Right ventricle myocardium inferior (tissue), 1 donor: ENCODE results near the gene BNIPL. TPM values are rescaled to one million over a fixed set of nuclear protein-coding genes. Genes with fewer than 3 reads are reported as not detected.

Experiments
- ATAC-seq: fragments of 200-7000 bp; cut with Tn5 transposase; one replicate; pipeline ENCODE4 v1.9.1; 2020; ENCODE audit warnings: mild to moderate bottlenecking, moderate library complexity
- DNase-seq: peaks from one replicate; pipeline ENCODE4 v3.0.0; 2021; ENCODE audit errors: missing footprints
- intact Hi-C: fragments of 100-400 bp; cut with DNase I; formaldehyde crosslinking; loops from one replicate; pipeline ENCODE4 v1.11.0; 2022
- total RNA-seq: library from RNA; stranded (reverse); fragmentation: NEBNext Ultra II Directional; extraction: Animal tissue kit (Norgen Biotek cat#: 25700); gene quantifications from one replicate; pipeline ENCODE4 v1.2.1, GENCODE V29; 2021
- donor health status: DM: no; HTN: yes; CAD: no; lungs with severe emphysema.

The BNIPL gene
- total RNA-seq, 1 donor from 2014 or later, result 0.30 TPM

DNA sequence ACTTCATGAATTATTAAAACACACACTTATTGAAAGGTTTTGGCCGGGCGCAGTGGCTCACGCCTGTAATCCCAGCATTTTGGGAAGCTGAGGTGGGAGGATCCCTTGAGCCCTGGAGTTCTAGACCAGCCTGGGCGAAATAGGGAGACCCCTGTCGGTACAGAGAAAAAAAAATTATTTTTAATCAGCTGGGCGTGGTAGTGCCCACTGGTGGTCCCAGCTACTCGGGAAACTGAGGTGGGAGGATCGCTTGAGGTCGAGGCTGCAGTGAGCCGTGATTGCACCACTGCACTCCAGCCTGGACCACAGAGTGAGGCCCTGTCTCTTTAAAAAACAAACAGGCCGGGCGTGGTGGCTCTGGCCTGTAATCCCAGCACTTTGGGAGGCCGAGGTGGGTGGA lies 35.8 kb downstream of the BNIPL start:
- intact Hi-C loops, result no loop called here

DNA sequence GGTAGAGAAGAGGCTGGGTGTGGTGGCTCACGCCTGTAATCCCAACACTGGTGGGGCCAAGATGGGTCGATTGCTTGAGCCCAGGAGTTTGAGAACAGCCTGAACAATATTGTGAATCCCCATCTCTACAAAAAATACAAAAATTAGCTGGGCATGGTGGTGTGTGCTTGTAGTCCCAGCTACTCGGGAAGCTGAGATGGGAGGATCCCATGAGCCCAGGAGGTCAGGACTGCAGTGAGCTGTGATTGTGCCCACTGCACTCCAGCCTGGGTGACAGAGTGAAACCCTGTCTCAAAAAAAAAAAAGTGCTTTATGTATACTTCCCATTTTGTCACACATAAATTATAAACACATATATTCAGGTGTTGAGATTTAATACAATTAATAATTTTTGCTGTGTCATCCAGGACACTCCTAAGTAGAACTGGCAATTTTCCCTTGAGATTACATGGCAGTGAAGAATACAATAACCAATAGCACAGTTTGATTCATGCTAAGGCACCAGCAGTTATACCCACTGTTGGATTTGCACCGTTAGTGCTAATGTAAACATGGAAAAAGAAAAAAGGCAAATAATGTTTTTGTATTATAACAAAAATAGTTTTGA lies 49.7 kb downstream of the BNIPL start:
- ATAC-seq (no peak), DNase-seq (no peak)
- intact Hi-C loops, result no loop called here

More for the DNA sequence above, 35.8 kb downstream of the BNIPL start:
- no peak for DNase-seq
- no peak for ATAC-seq

Other genes with a start within 250 kb of the BNIPL start
- 6.2 TPM for gene CTSK, start 228.3 kb upstream of the BNIPL start, total RNA-seq
- gene ARNT, start 160.0 kb upstream of the BNIPL start, total RNA-seq, result 28.9 TPM
- gene CTXND2, start 149.4 kb upstream of the BNIPL start, total RNA-seq, result not detected
- gene SETDB1, start 110.2 kb upstream of the BNIPL start, total RNA-seq, result 16.2 TPM
- 92.6 TPM for gene CERS2, start 61.8 kb upstream of the BNIPL start, total RNA-seq
- gene ANXA9, start 54.3 kb upstream of the BNIPL start, total RNA-seq, result not detected
- gene MINDY1, start 29.7 kb upstream of the BNIPL start, total RNA-seq, result 38.5 TPM
- gene PRUNE1, start 28.1 kb upstream of the BNIPL start, total RNA-seq, result 42.1 TPM
- gene C1orf56, start 11.2 kb downstream of the BNIPL start, total RNA-seq, result 6.6 TPM
- 28.0 TPM for gene CDC42SE1, start 23.0 kb downstream of the BNIPL start, total RNA-seq
- 4.9 TPM for gene MLLT11, start 23.8 kb downstream of the BNIPL start, total RNA-seq
- gene GABPB2, start 34.2 kb downstream of the BNIPL start, total RNA-seq, result 8.4 TPM
- gene SEMA6C, start 110.0 kb downstream of the BNIPL start, total RNA-seq, result 57.6 TPM
- 2.6 TPM for gene TNFAIP8L2, start 120.1 kb downstream of the BNIPL start, total RNA-seq
- 12.3 TPM for gene LYSMD1, start 129.3 kb downstream of the BNIPL start, total RNA-seq
- gene SCNM1, start 129.6 kb downstream of the BNIPL start, total RNA-seq, result 16.6 TPM
- not detected for gene TMOD4, start 139.4 kb downstream of the BNIPL start, total RNA-seq
- 47.1 TPM for gene VPS72, start 153.6 kb downstream of the BNIPL start, total RNA-seq
- 34.8 TPM for gene PIP5K1A, start 162.0 kb downstream of the BNIPL start, total RNA-seq
- gene PSMD4, start 218.1 kb downstream of the BNIPL start, total RNA-seq, result 164 TPM
- 10.8 TPM for gene ZNF687, start 245.7 kb downstream of the BNIPL start, total RNA-seq